IgD-negative memory B cell (primary cell): ENCODE results near the gene XRCC2. TPM values are rescaled to one million over a fixed set of nuclear protein-coding genes. Genes with fewer than 3 reads are reported as not detected.
"Not testable (repeated sequence)": the region's sequence is repeated elsewhere in the genome, so short reads cannot be mapped to it uniquely, and the experiment has no call there.

Source experiments
- H3K27ac Mint-ChIP-seq, 3 donors: one replicate each; pipeline ENCODE4 v1.8.0; 2020 to 2022; ENCODE audit warnings: mild to moderate bottlenecking in 3 of 3, mixed read lengths in 3 of 3, moderate library complexity in 1 of 3
- H3K27me3 Mint-ChIP-seq: one replicate; pipeline ENCODE4 v1.8.0; 2021; ENCODE audit warnings: mixed read lengths
- H3K36me3 Mint-ChIP-seq: one replicate; pipeline ENCODE4 v1.8.0; 2020; ENCODE audit warnings: mild to moderate bottlenecking, mixed read lengths
- H3K4me1 Mint-ChIP-seq, 3 donors: one replicate each; pipeline ENCODE4 v1.8.0; 2020 to 2022; ENCODE audit warnings: mixed read lengths in 3 of 3, mild to moderate bottlenecking in 1 of 3
- H3K4me3 Mint-ChIP-seq, 4 donors: one replicate each; pipeline ENCODE4 v1.8.0; 2020 to 2022; ENCODE audit warnings: mild to moderate bottlenecking in 4 of 4, mixed read lengths in 4 of 4, moderate library complexity in 3 of 4
- H3K9me3 Mint-ChIP-seq, 3 donors: one replicate each; pipeline ENCODE4 v1.8.0; 2020 to 2021; ENCODE audit warnings: mixed read lengths in 3 of 3, mild to moderate bottlenecking in 1 of 3
- polyA plus RNA-seq: library from polyadenylated mRNA; unstranded; fragments of 300-500 nt; fragmentation: Illumina TruSeq; gene quantifications from one replicate; pipeline ENCODE4 v1.2.3, GENCODE V29; 2021

The XRCC2 gene
- 0.43 TPM for polyA plus RNA-seq

- no peaks in the 10 kb centered on the region for H3K27me3 Mint-ChIP-seq
- H3K27ac Mint-ChIP-seq: peak within 1 kb of the TSS; percentile 36 to 94 (median 94)
- peak within 1 kb of the TSS; percentile 81 to 99 (median 95) for H3K4me3 Mint-ChIP-seq
Observed at GRCh38 chr7:152675759-152676636, at the start of gene XRCC2. XRCC2 (minus strand) TSS chr7:152676141; CDS start chr7:152676079, 62 bp downstream.

GRCh38 chr7:152723364-152723763 is 47.4 kb upstream of the XRCC2 start:
- no peak overlapping the region for H3K27ac Mint-ChIP-seq
- peaks cover 3% of the 10 kb centered on the region for H3K36me3 Mint-ChIP-seq
- peaks cover 14% of the 10 kb centered on the region for H3K27me3 Mint-ChIP-seq
- H3K4me1 Mint-ChIP-seq: peaks cover 0 to 2% (median 0%) of the 10 kb centered on the region in 3 donors
- no peaks in the 10 kb centered on the region for H3K9me3 Mint-ChIP-seq
- no peak overlapping the region for H3K4me3 Mint-ChIP-seq

More at GRCh38 chr7:152675759-152676636, at the start of gene XRCC2:
- no peaks in the 10 kb centered on the region for H3K9me3 Mint-ChIP-seq
- H3K36me3 Mint-ChIP-seq: no peaks in the 10 kb centered on the region
- peaks cover 5 to 10% (median 9%) of the 10 kb centered on the region in 3 donors for H3K4me1 Mint-ChIP-seq

- not testable (repeated sequence) for H3K4me3 Mint-ChIP-seq, H3K9me3 Mint-ChIP-seq, H3K4me1 Mint-ChIP-seq, H3K36me3 Mint-ChIP-seq, H3K27ac Mint-ChIP-seq, H3K27me3 Mint-ChIP-seq
Observed at GRCh38 chr7:152712412-152713042, 36.6 kb upstream of the XRCC2 start.

DNA sequence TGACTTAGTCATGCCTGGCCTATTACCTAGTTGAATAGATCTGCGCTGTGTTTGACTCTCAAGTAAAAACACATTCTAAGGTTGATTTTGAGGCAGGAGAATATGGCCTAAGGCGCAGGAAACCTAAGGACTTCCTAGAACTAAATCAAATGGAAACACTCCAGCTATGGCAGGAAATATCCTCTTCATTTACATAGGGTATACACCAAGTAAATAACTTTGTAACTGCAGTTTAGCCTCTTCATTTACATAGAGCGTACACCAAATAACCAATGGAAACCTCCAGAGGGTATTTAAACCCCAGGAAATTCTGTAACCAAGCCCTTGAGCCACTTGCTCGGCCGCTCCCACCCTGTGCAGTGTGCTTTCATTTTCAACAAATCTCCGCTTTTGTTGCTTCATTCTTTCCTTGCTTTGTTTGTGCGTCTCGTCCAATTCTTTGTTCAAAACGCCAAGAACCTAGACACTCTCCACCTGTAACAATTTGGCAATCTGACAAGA is 35.6 kb upstream of the XRCC2 start:
- Mint-ChIP-seq H3K36me3 (no peaks in the 10 kb centered on the region), H3K27me3 (no peaks in the 10 kb centered on the region), H3K27ac (peak overlapping the region in 1 of 3 donors; percentile 13), H3K4me3 (no peak overlapping the region), H3K9me3 (peaks cover 0 to 1% (median 0%) of the 10 kb centered on the region in 3 donors), H3K4me1 (peaks cover 0 to 6% (median 3%) of the 10 kb centered on the region in 3 donors)

GRCh38 chr7:152710153-152710442 is 34.2 kb upstream of the XRCC2 start:
- no peaks in the 10 kb centered on the region for H3K27me3 Mint-ChIP-seq
- no peak overlapping the region for H3K27ac Mint-ChIP-seq
- H3K4me3 Mint-ChIP-seq: no peak overlapping the region
- peaks cover 0 to 7% (median 3%) of the 10 kb centered on the region in 3 donors for H3K4me1 Mint-ChIP-seq
- H3K36me3 Mint-ChIP-seq: no peaks in the 10 kb centered on the region
- H3K9me3 Mint-ChIP-seq: peaks cover 0 to 5% (median 5%) of the 10 kb centered on the region in 3 donors

GRCh38 chr7:152709287-152710152 is 33.6 kb upstream of the XRCC2 start:
- H3K4me1 Mint-ChIP-seq: peaks cover 0 to 7% (median 3%) of the 10 kb centered on the region in 3 donors
- no peaks in the 10 kb centered on the region for H3K27me3 Mint-ChIP-seq
- no peak overlapping the region for H3K27ac Mint-ChIP-seq
- peaks cover 0 to 11% (median 5%) of the 10 kb centered on the region in 3 donors for H3K9me3 Mint-ChIP-seq
- H3K4me3 Mint-ChIP-seq: no peak overlapping the region
- H3K36me3 Mint-ChIP-seq: no peaks in the 10 kb centered on the region

- no peaks in the 10 kb centered on the region for H3K36me3 Mint-ChIP-seq
- H3K9me3 Mint-ChIP-seq: peaks cover 2 to 14% (median 4%) of the 10 kb centered on the region in 3 donors
- H3K4me3 Mint-ChIP-seq: no peak overlapping the region
- no peaks in the 10 kb centered on the region for H3K27me3 Mint-ChIP-seq
- no peak overlapping the region for H3K27ac Mint-ChIP-seq
- H3K4me1 Mint-ChIP-seq: peaks cover 0 to 7% (median 0%) of the 10 kb centered on the region in 3 donors
Observed at GRCh38 chr7:152704796-152705384, 28.9 kb upstream of the XRCC2 start.

- Mint-ChIP-seq H3K27ac (no peak overlapping the region), H3K9me3 (peaks cover 0 to 2% (median 0%) of the 10 kb centered on the region in 3 donors), H3K36me3 (no peaks in the 10 kb centered on the region), H3K4me1 (no peaks in the 10 kb centered on the region), H3K27me3 (no peaks in the 10 kb centered on the region), H3K4me3 (no peak overlapping the region)
Observed at GRCh38 chr7:152699079-152699478, 23.1 kb upstream of the XRCC2 start.

DNA sequence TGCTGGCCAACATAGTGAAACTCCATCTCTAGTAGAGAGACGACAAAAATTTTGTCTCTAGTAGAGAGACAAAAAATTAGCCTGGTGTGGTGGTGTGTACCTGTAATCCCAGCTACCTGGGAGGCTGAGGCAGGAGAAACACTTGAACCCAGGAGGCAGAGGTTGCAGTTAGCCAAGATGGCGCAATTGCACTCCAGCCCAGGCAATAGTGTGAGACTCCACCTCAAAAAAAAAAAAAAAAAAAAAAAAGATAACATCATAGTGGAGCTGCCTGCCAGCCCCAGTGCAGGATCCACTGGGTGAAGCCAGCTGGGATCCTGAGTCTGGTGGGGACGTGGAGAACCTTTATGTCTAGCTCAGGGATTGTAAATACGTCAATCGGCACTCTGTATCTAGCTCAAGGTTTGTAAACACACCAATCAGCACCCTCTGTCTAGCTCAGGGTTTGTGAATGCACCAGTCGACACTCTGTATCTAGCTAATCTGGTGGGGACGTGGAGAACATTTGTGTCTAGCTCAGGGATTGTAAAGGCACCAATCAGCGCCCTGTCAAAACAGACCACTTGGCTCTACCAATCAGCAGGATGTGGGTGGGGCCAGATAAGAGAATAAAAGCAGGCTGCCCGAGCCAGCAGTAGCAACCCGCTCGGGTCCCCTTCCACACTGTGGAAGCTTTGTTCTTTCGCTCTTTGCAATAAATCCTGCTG is 21.5 kb upstream of the XRCC2 start:
- H3K9me3 Mint-ChIP-seq, H3K4me1 Mint-ChIP-seq, H3K4me3 Mint-ChIP-seq, H3K36me3 Mint-ChIP-seq, H3K27me3 Mint-ChIP-seq, H3K27ac Mint-ChIP-seq: not testable (repeated sequence)

DNA sequence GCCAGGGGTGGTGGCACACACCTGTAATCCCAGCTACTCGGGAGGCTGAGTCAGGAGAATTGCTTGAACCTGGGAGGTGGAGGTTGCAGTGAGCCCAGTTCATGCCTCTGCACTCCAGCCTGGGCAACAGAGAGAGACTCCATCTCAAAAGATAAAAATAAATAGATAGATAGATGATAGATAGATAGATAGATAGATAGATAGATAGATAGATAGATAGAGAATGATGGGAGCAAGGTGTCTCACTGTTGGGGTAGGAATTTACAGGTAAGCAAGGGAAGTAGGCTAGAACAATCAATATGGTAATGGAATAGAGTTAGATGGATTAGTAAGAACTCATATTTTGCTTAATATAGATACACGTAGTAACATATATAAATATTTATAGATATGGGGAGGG is 16.3 kb upstream of the XRCC2 start:
- not testable (repeated sequence) for H3K4me1 Mint-ChIP-seq, H3K36me3 Mint-ChIP-seq, H3K4me3 Mint-ChIP-seq, H3K9me3 Mint-ChIP-seq, H3K27ac Mint-ChIP-seq, H3K27me3 Mint-ChIP-seq

DNA sequence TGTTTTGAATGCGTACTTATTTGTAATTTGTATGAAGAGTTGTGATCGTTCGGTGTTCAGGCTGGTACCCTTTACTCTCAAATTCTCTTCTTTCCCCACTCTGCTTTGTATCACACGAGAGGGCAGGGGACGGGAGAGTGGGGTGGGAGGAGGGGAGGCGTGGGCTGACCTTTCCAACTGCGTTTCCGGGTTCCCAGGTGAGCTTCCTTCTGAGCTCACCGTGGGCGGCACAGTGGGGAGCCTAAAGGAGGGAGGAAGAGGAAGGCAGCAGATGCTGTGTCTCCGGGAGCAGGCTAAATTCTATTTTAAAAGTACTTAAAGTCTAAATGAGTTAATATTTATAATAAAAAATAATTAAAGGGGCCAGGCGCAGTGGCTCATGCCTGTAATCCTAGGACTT is 7.4 kb upstream of the XRCC2 start:
- peaks cover 0 to 6% (median 2%) of the 10 kb centered on the region in 3 donors for H3K4me1 Mint-ChIP-seq
- no peak overlapping the region for H3K4me3 Mint-ChIP-seq
- no peak overlapping the region for H3K27ac Mint-ChIP-seq
- no peaks in the 10 kb centered on the region for H3K9me3 Mint-ChIP-seq
- H3K36me3 Mint-ChIP-seq: peaks cover 2% of the 10 kb centered on the region
- peaks cover 5% of the 10 kb centered on the region for H3K27me3 Mint-ChIP-seq

- Mint-ChIP-seq H3K36me3 (no peaks in the 10 kb centered on the region), H3K4me1 (peaks cover 5 to 10% (median 9%) of the 10 kb centered on the region in 3 donors), H3K4me3 (peak overlapping the region in 2 of 4 donors; percentile 8 to 83), H3K27me3 (no peaks in the 10 kb centered on the region), H3K9me3 (no peaks in the 10 kb centered on the region), H3K27ac (peak overlapping the region in 2 of 3 donors; percentile 82 to 90)
Observed at GRCh38 chr7:152677808-152678670, 2.1 kb upstream of the XRCC2 start.
